Ovary (tissue), 9 donors: ENCODE measurements around the gene TMTC1. TPM values are rescaled to one million over a fixed set of nuclear protein-coding genes. Genes with fewer than 3 reads are reported as not detected.
A peak's percentile ranks its signal among the peaks of the same experiment; 100 is the strongest.

ENCODE experiments used
- DNase-seq, 5 donors: peaks; one replicate each; pipeline ENCODE4 v3.0.0-alpha.2; 2019 to 2020
- H3K27ac ChIP-seq, 2 donors: fragments of 200-600 bp; one replicate each; pipeline versions ENCODE4 v1.5.1 to v1.8.0; 2019 to 2022
- H3K27me3 ChIP-seq: fragments of 200-600 bp; one replicate; pipeline ENCODE4 v1.8.0; 2022
- H3K36me3 ChIP-seq: fragments of 200-600 bp; sonication (generic); one replicate; pipeline ENCODE4 v1.5.1; 2019
- H3K4me1 ChIP-seq: one replicate; pipeline ENCODE4 v1.8.1; 2013; ENCODE audit warnings: mild to moderate bottlenecking, moderate library complexity; ENCODE audit not compliant: insufficient read depth
- H3K4me3 ChIP-seq: fragments of 200-600 bp; sonication (generic); one replicate; pipeline ENCODE4 v1.5.1; 2017
- H3K9me3 ChIP-seq, 2 donors: fragments of 200-600 bp in 1 of 2; sonication (generic) in 1 of 2; one replicate each; pipeline versions ENCODE4 v1.5.1 to v1.8.1; 2013 to 2019; ENCODE audit warnings: mild to moderate bottlenecking in 1 of 2, moderate library complexity in 1 of 2
- CTCF ChIP-seq, 3 donors: fragments of 450-650 bp in 2 of 3; fragments of 200-600 bp in 1 of 3; IDR thresholded peaks; one replicate each; pipeline versions ENCODE4 v1.5.1 to v1.8.0; 2016 to 2022; ENCODE audit warnings: antibody characterized with exemption in 3 of 3, mild to moderate bottlenecking in 1 of 3
- EP300 ChIP-seq: sonication (generic); formaldehyde crosslinking; IDR thresholded peaks from one replicate; pipeline ENCODE4 v1.6.1; 2017; ENCODE audit warnings: antibody characterized with exemption
- POLR2A ChIP-seq: fragments of 450-650 bp; IDR thresholded peaks from one replicate; pipeline ENCODE4 v1.6.1; 2017; ENCODE audit warnings: antibody characterized with exemption, mild to moderate bottlenecking, moderate library complexity
- WGBS, 3 donors: extraction: QIAGEN DNeasy Blood & Tissue Kit in 1 of 3; methylation state at CpG; one replicate each; pipeline versions ENCODE4 v1.1.5 to v1.1.7; 2013 to 2017; 5-methylcytosine and 5-hydroxymethylcytosine counted together
- intact Hi-C, 4 donors: fragments of 100-400 bp; cut with DNase I; formaldehyde crosslinking; loops; one replicate each; pipeline versions ENCODE4 v1.11.0 to v1.15.1; 2022 to 2023
- polyA plus RNA-seq, 2 donors: library from polyadenylated mRNA; stranded (reverse); fragments of 200-250 nt in 1 of 2; fragments of 350-450 nt in 1 of 2; fragmentation: Illumina TruSeq in 1 of 2; extraction: RNeasy Lipid Tissue Mini Kit (QIAGEN cat#74804) in 1 of 2; gene quantifications; one replicate each; pipeline ENCODE4 v1.2.3, GENCODE V29; 2013 to 2014
- total RNA-seq, 7 donors: library from RNA; depleted of rRNA in 2 of 7; stranded (reverse); fragments of >200 nt in 2 of 7; fragmentation: NEBNext Ultra II Directional in 3 of 7; extraction: Animal tissue kit (Norgen Biotek cat#: 25700) in 3 of 7; gene quantifications; one replicate each; pipeline versions ENCODE4 v1.1.0 to v1.2.4, GENCODE V29; 2016 to 2023
- donor health status: DM: no; HTN: no; CAD: no; lungs with moderate emphysema.
- donor health status: DM: no; HTN: no; CAD: no.
- donor health status: Bipolar disorder and iron deficiency.
- donor health status: DM: yes; HTN: yes; CAD: no.
- donor health status: DM: no; HTN: no; CAD: no.
- donor health status: DM: yes; HTN: yes; CAD: no.

Gene TMTC1
- total and polyA plus RNA-seq, 9 donors, result 8.1 to 46.3 (median 21.3) TPM

- no peaks in the 10 kb centered on the region for H3K9me3 ChIP-seq
- H3K36me3 ChIP-seq, result no peaks in the 10 kb centered on the region
- no peak overlapping the region for H3K27ac ChIP-seq
- H3K27me3 ChIP-seq, result no peaks in the 10 kb centered on the region
- no peak for TF ChIP-seq EP300
- no peak for TF ChIP-seq CTCF (IDR thresholded peaks at IDR 0.05)
- TF ChIP-seq POLR2A, result no peak
- DNase-seq, result no peak
- 89 to 97% (median 92%) methylated on average over 8 of the region's 8 CpGs for WGBS, 3 donors
- no peak overlapping the region for H3K4me3 ChIP-seq
- intact Hi-C loops, result no loop called here
- H3K4me1 ChIP-seq, result no peaks in the 10 kb centered on the region
Observed at GRCh38 chr12:29792853-29793252, 9.1 kb upstream of the TMTC1 start.

- intact Hi-C loops, result no loop called here
- Histone ChIP-seq H3K4me3 (no peak overlapping the region), H3K36me3 (no peaks in the 10 kb centered on the region), H3K27ac (no peak overlapping the region), H3K9me3 (no peaks in the 10 kb centered on the region), H3K4me1 (no peaks in the 10 kb centered on the region), H3K27me3 (no peaks in the 10 kb centered on the region)
- DNase-seq, result no peak
- 91 to 93% (median 92%) methylated on average over 10 of the region's 10 CpGs for WGBS, 3 donors
- no peak for TF ChIP-seq POLR2A
- TF ChIP-seq CTCF (IDR thresholded peaks at IDR 0.05), result no peak
- TF ChIP-seq EP300, result no peak
Observed at GRCh38 chr12:29792132-29792531, 8.4 kb upstream of the TMTC1 start.

GRCh38 chr12:29782871-29783772 lies 620 bp downstream of the TMTC1 start:
- Histone ChIP-seq H3K36me3 (no peaks in the 10 kb centered on the region), H3K27me3 (no peaks in the 10 kb centered on the region), H3K27ac (peak overlapping the region; percentile 62 to 87), H3K9me3 (no peaks in the 10 kb centered on the region), H3K4me1 (peaks cover 3% of the 10 kb centered on the region), H3K4me3 (peak overlapping the region; percentile 57)
- TF ChIP-seq POLR2A, result no peak
- no peak for TF ChIP-seq CTCF (IDR thresholded peaks at IDR 0.05)
- no peak for TF ChIP-seq EP300
- peak; percentile 48 to 66 (median 54) for DNase-seq
- intact Hi-C loops, result loop anchor here in 3 of 4 donors (10.0 kb wide), 3 partner anchors 228 to 268 kb away; no protein-coding TSS in a partner anchor
- WGBS, 3 donors, result 0 to 1% (median 1%) methylated on average over 60 to 82 of the region's 82 CpGs

- Histone ChIP-seq H3K4me1 (peaks cover 3% of the 10 kb centered on the region), H3K4me3 (peak overlapping the region; percentile 57), H3K36me3 (no peaks in the 10 kb centered on the region), H3K27me3 (no peaks in the 10 kb centered on the region), H3K9me3 (no peaks in the 10 kb centered on the region), H3K27ac (peak overlapping the region; percentile 62 to 87)
- 2 to 4% (median 3%) methylated on average over 16 of the region's 16 CpGs for WGBS, 3 donors
- no peak for TF ChIP-seq POLR2A
- TF ChIP-seq CTCF (IDR thresholded peaks at IDR 0.05), result no peak
- TF ChIP-seq EP300, result no peak
- DNase-seq, result no peak
- intact Hi-C loops, result loop anchor here in 3 of 4 donors (10.0 kb wide), 3 partner anchors 228 to 268 kb away; no protein-coding TSS in a partner anchor
Observed at GRCh38 chr12:29782285-29782870, 1.4 kb downstream of the TMTC1 start.
